HG02970 (cell line): ENCODE results near the gene ALKAL2.
"Not testable (repeated sequence)": the region's sequence is repeated elsewhere in the genome, so short reads cannot be mapped to it uniquely, and the experiment has no call there.

ENCODE experiments used
- ATAC-seq: cut with Tn5 transposase; IDR thresholded peaks from one replicate; pipeline ENCODE4 v1.9.1; 2021; ENCODE audit warnings: mild to moderate bottlenecking, moderate library complexity, moderate number of reproducible peaks; ENCODE audit not compliant: unreplicated experiment, low FRiP score

The ALKAL2 gene

GRCh38 chr2:287911-288757, at the start of gene ALKAL2:
Gene ALKAL2, minus strand, starts transcription at chr2:288091. Its CDS starts 256 bp downstream, at chr2:287835.
- ATAC-seq = no peak

GRCh38 chr2:336949-337348, 49.1 kb upstream of the ALKAL2 start:
- not testable (repeated sequence) for ATAC-seq

- ATAC-seq = no peak
Measured at GRCh38 chr2:336360-336759, 48.5 kb upstream of the ALKAL2 start.

GRCh38 chr2:332592-332991, 44.7 kb upstream of the ALKAL2 start:
- ATAC-seq = no peak

GRCh38 chr2:328761-329160, 40.9 kb upstream of the ALKAL2 start:
- ATAC-seq = no peak

GRCh38 chr2:323035-323434, 35.1 kb upstream of the ALKAL2 start:
- ATAC-seq = no peak

- ATAC-seq = no peak
Measured at GRCh38 chr2:322326-322725, 34.4 kb upstream of the ALKAL2 start.

- ATAC-seq = no peak
Measured at GRCh38 chr2:320561-320960, 32.7 kb upstream of the ALKAL2 start.

- no peak for ATAC-seq
Measured at GRCh38 chr2:319059-319600, 31.2 kb upstream of the ALKAL2 start.

GRCh38 chr2:317501-318424, 29.9 kb upstream of the ALKAL2 start:
- no peak for ATAC-seq

GRCh38 chr2:316381-316780, 28.5 kb upstream of the ALKAL2 start:
- no peak for ATAC-seq

- ATAC-seq = not testable (repeated sequence)
Measured at GRCh38 chr2:315925-316324, 28.0 kb upstream of the ALKAL2 start.

GRCh38 chr2:314561-315336, 26.9 kb upstream of the ALKAL2 start:
- ATAC-seq = no peak

- no peak for ATAC-seq
Measured at GRCh38 chr2:313991-314390, 26.1 kb upstream of the ALKAL2 start.

GRCh38 chr2:310994-311393, 23.1 kb upstream of the ALKAL2 start:
- no peak for ATAC-seq

GRCh38 chr2:309954-310510, 22.1 kb upstream of the ALKAL2 start:
- no peak for ATAC-seq

- ATAC-seq = no peak
Measured at GRCh38 chr2:309148-309953, 21.5 kb upstream of the ALKAL2 start.

GRCh38 chr2:305366-305765, 17.5 kb upstream of the ALKAL2 start:
- no peak for ATAC-seq

- ATAC-seq = no peak
Measured at GRCh38 chr2:296354-296753, 8.5 kb upstream of the ALKAL2 start.
